Stimulated activated CD8-positive, alpha-beta memory T cell treated with anti-CD3 and anti-CD28 coated beads, Interleukin-4, amount 100 ng/mL, for 4 hours (primary cell): ENCODE data around the gene SPATA31D1.

Experiments
- DNase-seq, 2 donors: peaks; one replicate each; pipeline ENCODE4 v3.0.0-alpha.2; 2020; ENCODE audit warnings: low read depth in 2 of 2, low spot score in 1 of 2

The SPATA31D1 gene

GRCh38 chr9:82021198-82021597, 32.6 kb downstream of the SPATA31D1 start:
- DNase-seq = no peak

DNA sequence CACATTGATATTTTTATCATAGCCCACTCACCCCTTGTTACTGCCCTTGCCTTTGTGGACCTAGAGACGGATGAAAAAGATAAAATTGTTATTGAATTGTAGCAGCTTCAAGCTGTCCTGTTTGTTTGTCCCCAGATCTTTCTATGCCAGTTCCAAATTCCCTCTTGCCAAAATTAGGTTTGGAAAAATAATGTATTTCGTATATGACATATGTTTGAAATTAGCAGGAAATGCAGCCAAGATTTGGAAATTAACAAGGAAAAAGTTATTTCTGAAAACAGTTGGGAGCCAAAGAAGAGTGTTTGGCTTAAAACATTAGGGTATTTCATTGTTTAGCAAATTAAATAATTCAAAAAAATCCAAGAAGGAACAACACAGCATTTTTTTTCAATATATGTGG, 33.5 kb downstream of the SPATA31D1 start:
- DNase-seq = no peak

GRCh38 chr9:82024908-82025307, 36.3 kb downstream of the SPATA31D1 start:
- no peak for DNase-seq

- no peak for DNase-seq
These were observed 43.1 kb downstream of the SPATA31D1 start for GRCh38 chr9:82031538-82032280.

DNA sequence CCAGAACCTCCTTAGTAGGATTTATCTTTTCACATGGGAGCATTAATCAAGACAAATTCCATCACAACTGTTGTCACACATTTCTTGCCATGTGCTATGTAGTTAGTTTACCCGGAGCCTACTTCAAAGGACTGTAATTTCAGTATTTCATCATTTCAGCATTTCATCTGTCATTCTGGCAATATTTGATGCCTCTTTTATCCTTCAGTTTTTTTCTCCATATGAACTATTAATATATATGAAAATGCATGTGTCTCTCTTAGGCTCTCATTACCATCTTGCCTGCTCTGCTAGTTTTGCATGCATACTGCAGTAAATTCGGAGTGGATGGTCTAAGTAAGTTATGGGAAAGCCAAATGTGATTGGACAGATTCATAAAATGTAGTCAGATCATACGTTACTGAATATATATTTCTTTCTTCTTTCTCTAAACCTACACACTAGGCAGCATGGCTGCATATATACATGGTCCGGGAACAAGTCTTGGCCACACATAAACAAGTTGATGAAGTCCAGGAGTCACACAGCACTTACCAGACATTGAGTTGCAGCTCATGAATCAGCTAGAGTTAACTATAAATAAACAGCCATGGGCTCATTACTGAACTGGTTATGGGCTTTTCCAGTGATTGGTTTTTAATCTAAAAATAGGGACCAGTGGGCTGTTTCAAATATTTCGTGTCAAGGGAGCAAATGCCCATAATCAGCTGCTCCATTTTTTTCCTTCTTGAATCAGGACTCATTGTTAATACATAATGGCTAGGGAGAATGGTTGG, 46.6 kb downstream of the SPATA31D1 start:
- DNase-seq = no peak

DNA sequence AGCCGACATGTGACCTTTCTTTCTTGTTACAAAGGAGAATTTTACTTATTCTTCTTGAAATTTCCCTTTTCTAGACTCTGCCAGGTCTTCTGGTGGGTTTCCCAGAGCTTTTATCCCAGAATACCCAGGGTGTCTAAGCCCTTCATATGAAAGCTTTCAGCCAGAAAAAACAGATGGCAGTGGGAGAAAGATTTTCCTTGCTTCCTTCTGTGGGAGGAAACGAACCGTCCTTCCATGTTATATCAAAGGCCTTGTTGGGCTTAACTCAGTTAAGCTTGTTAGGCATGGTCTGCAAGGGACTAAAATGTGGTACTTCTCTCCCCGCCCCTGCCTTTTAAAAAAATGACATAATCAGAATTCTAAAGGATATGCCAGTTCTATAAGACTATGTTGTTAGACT, 47.5 kb downstream of the SPATA31D1 start:
- DNase-seq = no peak

- no peak for DNase-seq
These were observed 48.6 kb downstream of the SPATA31D1 start for GRCh38 chr9:82037126-82037525.

GRCh38 chr9:82038897-82039296, 50.3 kb downstream of the SPATA31D1 start:
- DNase-seq = no peak
